Mucosa of rectum (tissue), 2 donors: ENCODE data around the gene EGLN1.

ENCODE experiments used
- H3K27ac ChIP-seq, 2 donors: one replicate each; pipeline ENCODE4 v1.7.0; 2013; ENCODE audit warnings: inconsistent platforms in 2 of 2, low read depth in 2 of 2, low read length in 2 of 2
- H3K27me3 ChIP-seq, 2 donors: one replicate each; pipeline ENCODE4 v1.7.0; 2013; ENCODE audit warnings: low read length in 2 of 2; ENCODE audit not compliant: control insufficient read depth in 2 of 2, insufficient read depth in 2 of 2
- H3K36me3 ChIP-seq, 2 donors: one replicate each; pipeline ENCODE4 v1.7.0; 2013; ENCODE audit warnings: low read length in 2 of 2; ENCODE audit not compliant: control insufficient read depth in 2 of 2, insufficient read depth in 2 of 2
- H3K4me1 ChIP-seq, 2 donors: one replicate each; pipeline ENCODE4 v1.7.0; 2013; ENCODE audit warnings: low read length in 2 of 2, mild to moderate bottlenecking in 1 of 2; ENCODE audit not compliant: control insufficient read depth in 2 of 2, insufficient read depth in 2 of 2
- H3K4me3 ChIP-seq, 2 donors: one replicate each; pipeline ENCODE4 v1.7.0; 2013; ENCODE audit warnings: low read length in 2 of 2
- H3K9ac ChIP-seq, 2 donors: one replicate each; pipeline ENCODE4 v1.7.0; 2013; ENCODE audit warnings: low read length in 2 of 2, low read depth in 1 of 2, mild to moderate bottlenecking in 1 of 2
- H3K9me3 ChIP-seq, 2 donors: one replicate each; pipeline ENCODE4 v1.7.0; 2013; ENCODE audit warnings: low read length in 2 of 2; ENCODE audit not compliant: control insufficient read depth in 2 of 2
- donor health status: healthy.
- donor health status: Normal muscosa, but diverticular disease.

The EGLN1 gene

GRCh38 chr1:231334952-231335351 lies 87.1 kb downstream of the EGLN1 start:
- peak overlapping the region; percentile 19 to 99 for H3K4me3 ChIP-seq
- peaks cover 0 to 7% of the 10 kb centered on the region in 2 donors for H3K36me3 ChIP-seq
- H3K27ac ChIP-seq, result no peak overlapping the region
- H3K27me3 ChIP-seq, result no peaks in the 10 kb centered on the region
- no peaks in the 10 kb centered on the region for H3K9me3 ChIP-seq
- peaks cover 36 to 40% of the 10 kb centered on the region in 2 donors for H3K4me1 ChIP-seq
- no peak overlapping the region for H3K9ac ChIP-seq

DNA sequence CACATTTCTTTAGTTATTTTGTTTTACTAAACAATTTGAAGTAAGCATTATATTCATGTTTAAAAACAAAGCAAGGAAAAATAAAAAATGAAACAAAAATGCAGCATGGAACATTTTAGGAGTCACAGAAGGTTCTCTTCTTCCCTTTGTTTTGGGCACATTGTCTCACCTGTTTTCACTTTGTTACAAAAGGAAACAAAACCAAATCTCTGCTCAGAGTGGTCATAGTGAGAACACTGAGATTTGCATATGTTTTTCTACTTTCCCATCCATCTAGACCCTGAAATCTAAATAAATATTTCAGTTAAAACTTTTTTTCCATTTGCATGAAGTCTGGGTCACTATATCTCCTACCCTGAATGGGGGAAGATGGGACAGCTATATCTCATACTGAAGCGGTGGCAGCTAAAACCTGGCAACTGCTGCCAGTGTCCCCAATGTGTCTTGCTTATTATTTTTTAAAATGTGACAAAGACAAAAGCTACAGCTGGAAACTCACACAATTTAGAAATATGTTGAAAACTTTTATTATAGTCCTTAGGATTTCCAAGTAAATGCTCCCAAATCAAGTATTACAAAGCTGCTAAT lies 87.9 kb downstream of the EGLN1 start:
- Histone ChIP-seq H3K4me1 (peaks cover 30 to 34% of the 10 kb centered on the region in 2 donors), H3K36me3 (peaks cover 0 to 7% of the 10 kb centered on the region in 2 donors), H3K27me3 (no peaks in the 10 kb centered on the region), H3K9me3 (no peaks in the 10 kb centered on the region), H3K27ac (no peak overlapping the region), H3K9ac (no peak overlapping the region), H3K4me3 (peak overlapping the region in 1 of 2 donors; percentile 99)

DNA sequence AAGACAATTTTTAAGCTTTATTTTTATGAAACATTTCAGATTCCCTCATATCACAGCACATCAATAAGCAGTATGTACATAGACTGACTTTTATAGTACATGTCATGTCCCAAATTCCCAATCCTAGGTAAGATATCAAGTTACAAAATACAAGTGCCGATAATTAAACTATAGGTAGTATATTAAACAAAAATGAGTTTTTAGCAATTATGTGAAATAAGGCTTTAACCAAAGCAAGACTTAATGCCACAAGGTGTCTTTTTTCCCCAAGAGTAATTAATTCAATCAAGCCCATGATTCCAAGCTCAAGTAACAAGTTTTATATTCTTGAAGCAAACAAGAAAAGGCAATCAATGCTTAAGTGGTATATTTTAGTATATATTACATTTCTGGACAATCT lies 89.3 kb downstream of the EGLN1 start:
- H3K36me3 ChIP-seq, result peaks cover 0 to 7% of the 10 kb centered on the region in 2 donors
- peaks cover 27 to 28% of the 10 kb centered on the region in 2 donors for H3K4me1 ChIP-seq

DNA sequence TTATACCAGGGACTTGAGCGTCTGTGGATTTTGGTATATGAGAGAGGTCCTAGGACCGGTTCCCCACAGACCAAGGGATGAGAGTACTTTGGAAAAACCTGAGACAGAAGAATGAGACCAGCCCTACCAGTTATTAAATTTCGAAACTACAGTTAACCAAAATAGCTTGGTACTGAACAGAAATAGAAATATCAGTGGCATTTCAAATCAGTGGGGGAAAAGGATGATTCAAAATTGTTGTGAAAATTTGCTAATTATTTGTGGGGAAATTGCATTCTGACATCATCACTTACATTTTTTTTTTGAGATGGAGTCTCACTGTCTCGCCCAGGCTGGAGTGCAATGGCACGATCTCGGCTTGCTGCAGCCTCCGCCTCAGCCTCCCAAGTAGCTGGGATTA lies 92.6 kb downstream of the EGLN1 start:
- no peaks in the 10 kb centered on the region for H3K27me3 ChIP-seq
- H3K9ac ChIP-seq, result no peak overlapping the region
- H3K4me3 ChIP-seq, result no peak overlapping the region
- no peak overlapping the region for H3K27ac ChIP-seq
- H3K9me3 ChIP-seq, result no peaks in the 10 kb centered on the region
- peaks cover 3 to 9% of the 10 kb centered on the region in 2 donors for H3K4me1 ChIP-seq
- H3K36me3 ChIP-seq, result peaks cover 0 to 7% of the 10 kb centered on the region in 2 donors

More for the DNA sequence above, 89.3 kb downstream of the EGLN1 start:
- Histone ChIP-seq H3K9ac (no peak overlapping the region), H3K27me3 (no peaks in the 10 kb centered on the region), H3K9me3 (no peaks in the 10 kb centered on the region), H3K4me3 (no peak overlapping the region), H3K27ac (no peak overlapping the region)

GRCh38 chr1:231327617-231328016 lies 94.5 kb downstream of the EGLN1 start:
- Histone ChIP-seq H3K9ac (no peak overlapping the region), H3K4me3 (no peak overlapping the region), H3K36me3 (no peaks in the 10 kb centered on the region), H3K4me1 (no peaks in the 10 kb centered on the region), H3K27ac (no peak overlapping the region), H3K9me3 (no peaks in the 10 kb centered on the region), H3K27me3 (no peaks in the 10 kb centered on the region)

- H3K9me3 ChIP-seq, result no peaks in the 10 kb centered on the region
- H3K27ac ChIP-seq, result no peak overlapping the region
- no peak overlapping the region for H3K4me3 ChIP-seq
- no peaks in the 10 kb centered on the region for H3K4me1 ChIP-seq
- no peaks in the 10 kb centered on the region for H3K27me3 ChIP-seq
- no peaks in the 10 kb centered on the region for H3K36me3 ChIP-seq
- no peak overlapping the region for H3K9ac ChIP-seq
Observed at GRCh38 chr1:231326248-231326647, 95.8 kb downstream of the EGLN1 start.

GRCh38 chr1:231324660-231325059 lies 97.4 kb downstream of the EGLN1 start:
- Histone ChIP-seq H3K4me1 (no peaks in the 10 kb centered on the region), H3K27me3 (no peaks in the 10 kb centered on the region), H3K9ac (no peak overlapping the region), H3K36me3 (no peaks in the 10 kb centered on the region), H3K4me3 (no peak overlapping the region), H3K27ac (no peak overlapping the region), H3K9me3 (no peaks in the 10 kb centered on the region)

DNA sequence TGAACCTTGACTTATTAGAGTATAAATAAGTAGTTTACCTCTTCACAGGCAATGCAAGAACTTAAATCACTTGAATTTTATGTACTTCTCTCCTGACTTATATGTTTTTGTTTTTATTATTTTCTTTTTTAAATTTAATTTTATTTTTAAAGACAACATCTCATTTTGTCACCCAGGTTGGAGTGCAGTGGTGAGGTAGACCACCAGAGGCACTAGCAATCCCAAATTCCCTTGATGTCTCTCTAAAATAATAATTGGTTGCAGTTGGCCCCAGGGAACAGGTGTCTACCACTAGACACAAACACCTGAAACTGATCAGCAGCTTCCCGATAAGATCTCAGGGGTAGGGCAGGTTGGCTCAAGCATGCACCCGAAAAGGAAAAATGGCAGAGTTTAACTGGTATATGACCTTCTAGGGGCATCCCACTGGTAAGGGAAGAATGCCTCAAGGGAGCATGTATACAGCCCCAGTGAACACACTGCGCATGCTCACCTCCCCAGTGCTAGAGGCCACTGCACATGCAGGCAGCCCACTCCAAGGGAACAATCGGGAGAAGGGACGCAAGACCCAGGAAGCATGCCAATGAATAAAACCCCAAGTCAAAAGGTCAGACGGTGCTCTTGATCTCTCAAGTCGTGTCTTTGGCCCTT lies 99.1 kb downstream of the EGLN1 start:
- no peak overlapping the region for H3K9ac ChIP-seq
- no peak overlapping the region for H3K4me3 ChIP-seq
- no peaks in the 10 kb centered on the region for H3K36me3 ChIP-seq
- H3K9me3 ChIP-seq, result no peaks in the 10 kb centered on the region
- H3K27me3 ChIP-seq, result no peaks in the 10 kb centered on the region
- H3K27ac ChIP-seq, result no peak overlapping the region
- H3K4me1 ChIP-seq, result no peaks in the 10 kb centered on the region

DNA sequence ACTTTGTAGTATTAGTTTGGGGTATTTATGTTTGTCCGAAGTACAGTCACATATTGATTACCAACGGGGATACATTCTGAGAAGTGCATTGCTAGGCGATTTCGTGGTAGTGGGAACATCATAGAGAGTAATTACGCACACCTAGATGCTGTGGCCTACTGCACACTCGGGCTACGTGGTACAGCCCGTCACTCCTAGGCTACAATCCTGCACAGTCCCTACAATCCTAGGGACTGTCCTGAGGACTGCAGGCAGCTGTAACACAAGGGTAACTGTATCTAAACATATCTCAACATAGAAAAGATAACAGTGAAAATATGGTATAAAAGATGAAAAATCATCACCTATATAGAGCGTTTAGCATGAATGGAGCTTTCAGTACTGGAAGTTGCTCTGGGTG lies 103.0 kb downstream of the EGLN1 start:
- H3K4me3 ChIP-seq, result no peak overlapping the region
- no peaks in the 10 kb centered on the region for H3K36me3 ChIP-seq
- H3K27me3 ChIP-seq, result no peaks in the 10 kb centered on the region
- no peak overlapping the region for H3K27ac ChIP-seq
- no peak overlapping the region for H3K9ac ChIP-seq
- no peaks in the 10 kb centered on the region for H3K4me1 ChIP-seq
- no peaks in the 10 kb centered on the region for H3K9me3 ChIP-seq

DNA sequence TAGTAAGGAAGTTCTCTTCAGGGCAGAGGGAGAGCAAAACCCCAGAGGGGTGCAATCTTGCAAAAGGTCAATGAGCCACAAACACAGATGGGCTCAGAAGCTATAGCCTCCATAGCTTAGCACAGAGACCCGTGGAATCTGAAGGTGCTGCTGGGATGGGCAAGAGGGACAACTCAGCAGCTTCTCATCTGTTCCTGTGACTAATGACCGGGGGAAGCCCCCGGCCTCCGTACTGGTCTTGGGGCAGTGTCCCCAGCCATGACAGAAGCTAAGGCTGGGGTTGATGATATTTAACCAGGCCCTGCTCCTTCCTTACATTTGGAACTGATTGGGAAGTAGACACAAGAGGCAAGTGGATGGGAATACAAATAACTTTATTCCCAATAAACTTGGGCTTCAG lies 103.5 kb downstream of the EGLN1 start:
- Histone ChIP-seq H3K9me3 (no peaks in the 10 kb centered on the region), H3K27me3 (no peaks in the 10 kb centered on the region), H3K27ac (no peak overlapping the region), H3K4me1 (no peaks in the 10 kb centered on the region), H3K4me3 (no peak overlapping the region), H3K9ac (no peak overlapping the region), H3K36me3 (no peaks in the 10 kb centered on the region)
